ENCODE data around the gene IGFBPL1. TPM values are rescaled to one million over a fixed set of nuclear protein-coding genes. Genes with fewer than 3 reads are reported as not detected.

Gene IGFBPL1
- total RNA-seq, 4 donors from 2014 or later = not detected

GRCh38 chr9:38356851-38357250, 67.4 kb downstream of the IGFBPL1 start:
- no peak for TF ChIP-seq CTCF (IDR thresholded peaks at IDR 0.05; ENCODE audit: low read depth)

Other genes starting within 250 kb of the IGFBPL1 start
- gene ALDH1B1, start 31.8 kb downstream of the IGFBPL1 start, total RNA-seq = 10 to 100 TPM in 2 of 4 donors, 1 to 10 TPM in 2; 8.0 to 15.4 (median 11.0) TPM
- under 1 TPM in 2 of 4 donors, not detected in 2; 0.22 to 0.33 TPM for gene ANKRD18A, start 196.1 kb upstream of the IGFBPL1 start, total RNA-seq

All from subcutaneous adipose tissue (tissue), 4 donors.